ENCODE data around the gene VPS51. TPM values are rescaled to one million over a fixed set of nuclear protein-coding genes. Genes with fewer than 3 reads are reported as not detected.

The VPS51 gene
- total RNA-seq: 100 to 1,000 TPM; 206 to 515 (median 266) TPM

DNA sequence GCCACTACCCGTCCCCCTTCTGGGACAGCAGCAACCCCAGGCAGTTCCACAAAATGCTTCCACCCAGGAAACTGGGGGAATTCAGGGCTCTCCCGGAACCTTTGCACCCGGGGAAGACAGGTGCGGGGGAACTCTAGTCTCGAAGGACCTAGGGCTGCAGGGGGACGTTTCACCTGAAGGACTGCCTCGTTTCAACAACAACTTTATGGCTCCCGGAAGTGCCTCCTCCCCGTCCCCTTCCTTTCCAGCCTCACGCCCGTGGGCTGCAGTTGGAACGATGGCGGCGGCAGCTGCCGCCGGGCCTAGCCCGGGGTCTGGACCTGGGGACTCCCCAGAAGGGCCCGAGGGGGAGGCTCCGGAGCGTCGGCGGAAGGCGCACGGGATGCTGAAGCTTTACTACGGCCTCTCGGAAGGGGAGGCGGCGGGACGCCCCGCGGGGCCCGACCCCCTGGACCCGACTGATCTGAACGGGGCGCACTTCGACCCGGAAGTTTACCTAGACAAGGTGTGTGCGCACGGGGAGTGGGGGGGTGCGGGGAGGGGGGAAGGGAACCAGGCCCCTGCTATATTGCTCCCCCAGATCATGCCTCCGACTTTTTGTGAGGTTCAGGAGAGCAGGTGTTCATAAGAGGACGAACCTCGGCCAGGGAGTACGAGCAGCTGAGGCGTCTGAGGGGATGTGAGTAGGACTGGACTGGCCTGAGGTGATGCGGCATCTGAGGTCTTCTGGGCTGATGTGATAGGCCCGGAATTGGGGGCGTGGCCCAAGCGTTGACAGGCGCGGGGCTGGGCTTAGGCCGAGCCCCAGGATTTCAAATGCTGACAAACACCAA is at the start of gene VPS51:
Gene VPS51 (plus strand): TSS at position 241 of the 833 bp plus-strand sequence. CDS start 37 bp downstream, at position 278.
- TF ChIP-seq, protein P1, sequence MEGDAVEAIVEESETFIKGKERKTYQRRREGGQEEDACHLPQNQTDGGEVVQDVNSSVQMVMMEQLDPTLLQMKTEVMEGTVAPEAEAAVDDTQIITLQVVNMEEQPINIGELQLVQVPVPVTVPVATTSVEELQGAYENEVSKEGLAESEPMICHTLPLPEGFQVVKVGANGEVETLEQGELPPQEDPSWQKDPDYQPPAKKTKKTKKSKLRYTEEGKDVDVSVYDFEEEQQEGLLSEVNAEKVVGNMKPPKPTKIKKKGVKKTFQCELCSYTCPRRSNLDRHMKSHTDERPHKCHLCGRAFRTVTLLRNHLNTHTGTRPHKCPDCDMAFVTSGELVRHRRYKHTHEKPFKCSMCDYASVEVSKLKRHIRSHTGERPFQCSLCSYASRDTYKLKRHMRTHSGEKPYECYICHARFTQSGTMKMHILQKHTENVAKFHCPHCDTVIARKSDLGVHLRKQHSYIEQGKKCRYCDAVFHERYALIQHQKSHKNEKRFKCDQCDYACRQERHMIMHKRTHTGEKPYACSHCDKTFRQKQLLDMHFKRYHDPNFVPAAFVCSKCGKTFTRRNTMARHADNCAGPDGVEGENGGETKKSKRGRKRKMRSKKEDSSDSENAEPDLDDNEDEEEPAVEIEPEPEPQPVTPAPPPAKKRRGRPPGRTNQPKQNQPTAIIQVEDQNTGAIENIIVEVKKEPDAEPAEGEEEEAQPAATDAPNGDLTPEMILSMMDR (IDR thresholded peaks at IDR 0.05 in 4 of 5, conservative IDR thresholded peaks at IDR 0.05 in 1 of 5): peak in 3 of 5 experiments; percentile 12 to 48 (median 32)
- peak; percentile 47 to 72 for TF ChIP-seq POLR2A (IDR thresholded peaks at IDR 0.05)
- Histone ChIP-seq H3K9me3 (no peaks in the 10 kb centered on the region), H3K27ac (peak within 1 kb of the TSS; percentile 91 to 97 (median 93)), H3K27me3 (no peaks in the 10 kb centered on the region), H3K4me1 (peaks cover 34 to 36% of the 10 kb centered on the region in 2 donors), H3K4me3 (peak within 1 kb of the TSS; percentile 88 to 96 (median 89)), H3K36me3 (no peaks in the 10 kb centered on the region)
- ATAC-seq (peak; percentile 93 to 96), DNase-seq (peak; percentile 81 to 88)
- in situ Hi-C loops (cut with MboI; ENCODE audit: low sequenced_read_pairs in 4 of 4) (no loop called here), intact Hi-C loops (cut with DNase I; ENCODE audit: low total_unique reads) (loop anchor here (1.0 to 5.0 kb wide), 4 partner anchors 12 to 179 kb away; partner anchors contain the start of genes ATG2A, CDCA5, SNX15 and ZFPL1)

GRCh38 chr11:65047581-65048422 is 48.2 kb upstream of the VPS51 start:
- peaks cover 0 to 4% of the 10 kb centered on the region in 2 donors for H3K4me1 ChIP-seq
- peak overlapping the region; percentile 47 to 52 (median 48) for H3K4me3 ChIP-seq
- H3K9me3 ChIP-seq: no peaks in the 10 kb centered on the region
- no peaks in the 10 kb centered on the region for H3K27me3 ChIP-seq
- ATAC-seq: no peak
- no peak for DNase-seq
- TF ChIP-seq, protein P1 (IDR thresholded peaks at IDR 0.05 in 4 of 5, conservative IDR thresholded peaks at IDR 0.05 in 1 of 5): no peak
- no peak for TF ChIP-seq POLR2A (IDR thresholded peaks at IDR 0.05)
- in situ Hi-C loops (cut with MboI; ENCODE audit: low sequenced_read_pairs in 4 of 4) (no loop called here), intact Hi-C loops (cut with DNase I; ENCODE audit: low total_unique reads) (no loop called here)
- H3K27ac ChIP-seq: peak overlapping the region; percentile 29 to 48 (median 34)
- H3K36me3 ChIP-seq: peaks cover 0 to 10% of the 10 kb centered on the region in 2 donors

DNA sequence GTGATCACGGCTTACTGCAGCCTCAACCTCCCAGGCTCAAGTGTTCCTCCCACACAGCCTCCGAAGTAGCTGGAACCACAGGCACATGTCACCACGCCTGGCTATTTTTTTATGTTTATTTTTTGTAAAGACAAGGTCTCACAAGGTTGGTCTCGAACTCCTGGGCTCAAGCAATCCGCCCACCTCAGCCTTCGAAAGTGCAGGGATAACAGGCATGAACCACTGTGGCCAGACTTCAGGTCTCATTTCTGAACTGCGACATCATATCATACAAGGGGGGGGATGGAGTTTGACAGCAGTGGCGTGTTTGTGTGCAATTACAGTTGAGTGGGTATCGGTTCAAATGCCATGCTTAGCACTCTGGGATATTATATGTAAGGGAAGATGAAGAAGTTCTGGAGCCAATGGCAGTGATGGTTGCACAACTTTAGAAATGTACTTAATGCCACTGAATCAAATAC is 44.6 kb upstream of the VPS51 start:
- DNase-seq: no peak
- Histone ChIP-seq H3K9me3 (no peaks in the 10 kb centered on the region), H3K27ac (no peak overlapping the region), H3K27me3 (no peaks in the 10 kb centered on the region), H3K4me1 (no peaks in the 10 kb centered on the region), H3K36me3 (no peaks in the 10 kb centered on the region), H3K4me3 (no peak overlapping the region)
- no peak for ATAC-seq
- in situ Hi-C loops (cut with MboI; ENCODE audit: low sequenced_read_pairs in 4 of 4): no loop called here
- TF ChIP-seq, protein P1 (IDR thresholded peaks at IDR 0.05 in 4 of 5, conservative IDR thresholded peaks at IDR 0.05 in 1 of 5): no peak
- no peak for TF ChIP-seq POLR2A (IDR thresholded peaks at IDR 0.05)
- intact Hi-C loops (cut with DNase I; ENCODE audit: low total_unique reads): no loop called here

- Histone ChIP-seq H3K4me1 (no peaks in the 10 kb centered on the region), H3K4me3 (no peak overlapping the region), H3K27me3 (no peaks in the 10 kb centered on the region), H3K36me3 (no peaks in the 10 kb centered on the region), H3K9me3 (no peaks in the 10 kb centered on the region), H3K27ac (no peak overlapping the region)
- TF ChIP-seq, protein P1 (IDR thresholded peaks at IDR 0.05 in 4 of 5, conservative IDR thresholded peaks at IDR 0.05 in 1 of 5): no peak
- TF ChIP-seq POLR2A (IDR thresholded peaks at IDR 0.05): no peak
- intact Hi-C loops (cut with DNase I; ENCODE audit: low total_unique reads) (no loop called here), in situ Hi-C loops (cut with MboI; ENCODE audit: low sequenced_read_pairs in 4 of 4) (no loop called here)
- ATAC-seq (no peak), DNase-seq (no peak)
These were observed 42.0 kb upstream of the VPS51 start for GRCh38 chr11:65053827-65054508.

Measured in gastrocnemius medialis (tissue), 4 donors.